H1 (cell line): ENCODE data around the gene GALNT2. TPM values are rescaled to one million over a fixed set of nuclear protein-coding genes. Genes with fewer than 3 reads are reported as not detected.

Experiments
- CTCF ChIA-PET: fragments of 300-600 bp; sonication (Branson Sonifier 250); formaldehyde crosslinking; loops from one replicate; lab custom pipeline; 2021; ENCODE audit not compliant: partially characterized antibody; lab: Charles Lee
- POLR2A ChIA-PET: fragments of 300-600 bp; sonication (Branson Sonifier 250); formaldehyde crosslinking; loops from one replicate; lab custom pipeline; 2021; ENCODE audit warnings: inconsistent platforms; ENCODE audit not compliant: partially characterized antibody; lab: Charles Lee
- DNase-seq, 2 experiments: peaks; one replicate each; pipeline versions ENCODE4 v3.0.0 to v3.0.0-alpha.2; 2010 to 2022; ENCODE audit warnings: low spot score in 2 of 2, low read depth in 1 of 2, mixed read lengths in 1 of 2
- FAIRE-seq: peaks from 2 replicates; lab custom pipeline; 2011; peaks lifted over from hg19 to GRCh38; lab: Jason Lieb, UNC
- H2AFZ ChIP-seq: 2 replicates; pipeline ENCODE4 v1.8.1; 2012; ENCODE audit warnings: low read length, inconsistent platforms
- H2AK5ac ChIP-seq: 2 replicates; pipeline ENCODE4 v1.6.1; 2013; ENCODE audit warnings: low read depth, low read length
- H2BK120ac ChIP-seq: replicated peaks from 2 replicates; pipeline ENCODE3; 2013; ENCODE audit warnings: low read depth, low read length, inconsistent platforms
- H2BK12ac ChIP-seq: 2 replicates; pipeline ENCODE4 v1.6.1; 2013; ENCODE audit warnings: low read depth, low read length
- H2BK15ac ChIP-seq: 2 replicates; pipeline ENCODE4 v1.6.1; 2013; ENCODE audit warnings: low read length
- H2BK20ac ChIP-seq: 2 replicates; pipeline ENCODE4 v1.6.1; 2013; ENCODE audit warnings: low read length
- H2BK5ac ChIP-seq: 2 replicates; pipeline ENCODE4 v1.6.1; 2013; ENCODE audit warnings: low read depth, low read length
- H3K14ac ChIP-seq: 2 replicates; pipeline ENCODE4 v1.6.1; 2013; ENCODE audit warnings: inconsistent platforms; ENCODE audit not compliant: insufficient read length
- H3K18ac ChIP-seq: 2 replicates; pipeline ENCODE4 v1.6.1; 2013; ENCODE audit warnings: low read length; ENCODE audit errors: extremely low read depth
- H3K23ac ChIP-seq: 2 replicates; pipeline ENCODE4 v1.6.1; 2013; ENCODE audit warnings: inconsistent platforms; ENCODE audit not compliant: insufficient read length
- H3K23me2 ChIP-seq: 2 replicates; pipeline ENCODE4 v1.6.1; 2013; ENCODE audit warnings: low read depth, low read length
- H3K27ac ChIP-seq: 2 replicates; pipeline ENCODE4 v1.6.1; 2011; ENCODE audit warnings: low read depth, low read length, inconsistent platforms
- H3K27me3 ChIP-seq, 4 experiments: replicated peaks in 1 of 4; 1 replicate in 1 of 4; 2 replicates in 3 of 4; pipeline versions ENCODE4 v1.6.1 to v1.8.1; 2011 to 2013; ENCODE audit warnings: low read length in 3 of 4, mild to moderate bottlenecking in 3 of 4, inconsistent platforms in 2 of 4, mixed read lengths in 2 of 4, moderate library complexity in 1 of 4; ENCODE audit not compliant: control insufficient read depth in 3 of 4, insufficient read depth in 3 of 4; ENCODE audit errors: extremely low read depth in 1 of 4
- H3K36me3 ChIP-seq, 4 experiments: 2 replicates each; pipeline versions ENCODE4 v1.6.1 to v1.8.1; 2011 to 2013; ENCODE audit warnings: mild to moderate bottlenecking in 4 of 4, low read length in 3 of 4, moderate library complexity in 2 of 4, control low read depth in 1 of 4, inconsistent platforms in 1 of 4; ENCODE audit not compliant: insufficient read depth in 4 of 4, control insufficient read depth in 2 of 4
- H3K4ac ChIP-seq: replicated peaks from 2 replicates; pipeline ENCODE3; 2013; ENCODE audit warnings: low read length, low read depth, mixed read lengths, inconsistent platforms; ENCODE audit not compliant: insufficient read length
- H3K4me1 ChIP-seq, 4 experiments: replicated peaks in 1 of 4; 1 replicate in 1 of 4; 2 replicates in 3 of 4; pipeline versions ENCODE4 v1.6.1 to v1.8.1; 2011 to 2013; ENCODE audit warnings: low read length in 3 of 4, inconsistent platforms in 2 of 4, mixed read lengths in 1 of 4; ENCODE audit not compliant: insufficient read depth in 4 of 4, control insufficient read depth in 3 of 4
- H3K4me2 ChIP-seq, 2 experiments: 2 replicates each; pipeline versions ENCODE4 v1.6.1 to v1.8.1; 2011 to 2013; ENCODE audit warnings: low read depth in 2 of 2, low read length in 2 of 2, control low read depth in 1 of 2, inconsistent platforms in 1 of 2, mild to moderate bottlenecking in 1 of 2; ENCODE audit not compliant: insufficient read depth in 1 of 2
- H3K4me3 ChIP-seq, 4 experiments: fragments of 200-600, 300-600 bp in 1 of 4; sonication (generic), shearing (Covaris generic), sonication (Bioruptor Twin) in 1 of 4; 2 replicates each; pipeline versions ENCODE4 v1.5.1 to v1.8.1; 2011 to 2016; ENCODE audit warnings: low read length in 4 of 4, low read depth in 3 of 4, control low read depth in 2 of 4, inconsistent platforms in 2 of 4, mild to moderate bottlenecking in 2 of 4, mixed read lengths in 1 of 4, moderate library complexity in 1 of 4; ENCODE audit not compliant: insufficient read depth in 2 of 4; ENCODE audit errors: extremely low read depth in 1 of 4
- H3K56ac ChIP-seq: replicated peaks from 2 replicates; pipeline ENCODE3; 2013; ENCODE audit warnings: low read depth, mild to moderate bottlenecking, mixed read lengths, low read length, inconsistent platforms; ENCODE audit not compliant: insufficient read length
- H3K79me1 ChIP-seq: 2 replicates; pipeline ENCODE4 v1.6.1; 2013; ENCODE audit warnings: low read depth, low read length, control low read depth
- H3K79me2 ChIP-seq, 2 experiments: 2 replicates each; pipeline versions ENCODE4 v1.6.1 to v1.8.1; 2012 to 2013; ENCODE audit warnings: low read length in 2 of 2, mild to moderate bottlenecking in 2 of 2, inconsistent platforms in 1 of 2; ENCODE audit not compliant: insufficient read depth in 2 of 2, control insufficient read depth in 1 of 2
- H3K9ac ChIP-seq, 4 experiments: replicated peaks in 1 of 4; 1 replicate in 1 of 4; 2 replicates in 3 of 4; pipeline versions ENCODE4 v1.6.1 to v1.8.1; 2011 to 2013; ENCODE audit warnings: low read depth in 3 of 4, low read length in 3 of 4, control low read depth in 2 of 4, mild to moderate bottlenecking in 2 of 4, moderate library complexity in 2 of 4, inconsistent platforms in 1 of 4; ENCODE audit errors: extremely low read depth in 1 of 4
- H3K9me3 ChIP-seq, 2 experiments: 2 replicates each; pipeline versions ENCODE4 v1.6.1 to v1.8.1; 2012 to 2013; ENCODE audit warnings: mild to moderate bottlenecking in 2 of 2, moderate library complexity in 2 of 2, control low read depth in 1 of 2, inconsistent platforms in 1 of 2, low read depth in 1 of 2, low read length in 1 of 2, mixed read lengths in 1 of 2; ENCODE audit not compliant: insufficient read depth in 2 of 2
- H4K20me1 ChIP-seq, 2 experiments: replicated peaks in 1 of 2; 2 replicates each; pipeline versions ENCODE3 to v1.8.1; 2011 to 2013; ENCODE audit warnings: inconsistent platforms in 2 of 2, low read length in 2 of 2, mild to moderate bottlenecking in 1 of 2; ENCODE audit not compliant: insufficient read depth in 2 of 2, control insufficient read depth in 1 of 2
- H4K5ac ChIP-seq: 2 replicates; pipeline ENCODE4 v1.6.1; 2013; ENCODE audit warnings: low read length, low read depth, mixed read lengths, inconsistent platforms; ENCODE audit not compliant: insufficient read length
- H4K8ac ChIP-seq: 2 replicates; pipeline ENCODE4 v1.8.0; 2013; ENCODE audit warnings: mild to moderate bottlenecking, moderate library complexity, low read length, inconsistent platforms; ENCODE audit not compliant: insufficient read depth; ENCODE audit errors: extremely low read depth
- H4K91ac ChIP-seq: replicated peaks from 2 replicates; pipeline ENCODE3; 2013; ENCODE audit warnings: low read length, mixed read lengths, inconsistent platforms; ENCODE audit not compliant: insufficient read length
- ASH2L ChIP-seq: fragments of 200-600, 300-600 bp; sonication (generic); IDR thresholded peaks from one replicate; pipeline ENCODE4 v1.7.1; 2017; ENCODE audit warnings: low read length
- BRCA1 ChIP-seq: IDR thresholded peaks from 2 replicates; pipeline ENCODE4 v1.6.1; 2012; ENCODE audit warnings: low read depth, low read length, improper control_type of control experiment
- CTBP2 ChIP-seq: IDR thresholded peaks from 2 replicates; pipeline ENCODE4 v1.7.0; 2011; ENCODE audit warnings: borderline replicate concordance, mild to moderate bottlenecking, moderate library complexity, mixed read lengths, low read length; ENCODE audit not compliant: insufficient read depth, insufficient read length
- KDM4A ChIP-seq: IDR thresholded peaks from one replicate; pipeline ENCODE4 v1.7.1; 2012; ENCODE audit warnings: low read depth, mild to moderate bottlenecking, moderate library complexity, low read length, inconsistent platforms; ENCODE audit not compliant: severe bottlenecking
- RAD21 ChIP-seq, 2 experiments: IDR thresholded peaks in 1 of 2; conservative IDR thresholded peaks in 1 of 2; 2 replicates each; pipeline ENCODE4 v1.6.1; 2011; ENCODE audit warnings: low read depth in 2 of 2, low read length in 2 of 2, improper control_type of control experiment in 1 of 2, inconsistent platforms in 1 of 2, mild to moderate bottlenecking in 1 of 2, moderate library complexity in 1 of 2
- RFX5 ChIP-seq: IDR thresholded peaks from 2 replicates; pipeline ENCODE4 v1.6.1; 2011; ENCODE audit warnings: low read depth, low read length, improper control_type of control experiment, borderline replicate concordance
- TAF7 ChIP-seq: optimal IDR thresholded peaks from 2 replicates; pipeline ENCODE3; 2011; ENCODE audit warnings: low read depth, mild to moderate bottlenecking, inconsistent platforms, low read length, moderate library complexity, borderline replicate concordance
- WGBS, 2 experiments: shearing (Covaris generic) in 1 of 2; methylation state at CpG; one replicate each; pipeline versions ENCODE4 v1.1.6 to v1.1.7; 2013 to 2015; ENCODE audit warnings: low lambda C conversion rate in 2 of 2, mixed read lengths in 2 of 2, inconsistent platforms in 1 of 2, low coverage in 1 of 2, missing lambda C conversion rate in 1 of 2; ENCODE audit not compliant: insufficient replicate concordance in 2 of 2, insufficient coverage in 1 of 2, insufficient read length in 1 of 2; ENCODE audit errors: extremely low coverage in 1 of 2, missing lambda C conversion rate in 1 of 2; 5-methylcytosine and 5-hydroxymethylcytosine counted together
- polyA plus RNA-seq, 7 experiments: library from polyadenylated mRNA; depleted of rRNA in 3 of 7; stranded (reverse) in 5 of 7; unstranded in 2 of 7; fragments of >200 nt in 5 of 7; fragments of 200-250 nt in 2 of 7; gene quantifications; 1 replicate in 5 of 7; 2 replicates in 1 of 7; 4 replicates in 1 of 7; pipeline versions ENCODE4 v1.2.1 to v1.2.3, GENCODE V29; 2011 to 2013; ENCODE audit warnings: missing spikeins in 2 of 7, mixed read lengths in 2 of 7
- total RNA-seq: library from RNA; stranded (reverse); fragmentation: NEBNext Ultra II Directional; extraction: Animal tissue kit (Norgen Biotek cat#: 25700); gene quantifications from 2 replicates; pipeline ENCODE4 v1.2.1, GENCODE V29; 2021
- TF ChIP-seq, protein P1 (sequence below), 3 experiments: IDR thresholded peaks; 1 replicate in 2 of 3; 2 replicates in 1 of 3; pipeline versions ENCODE4 v1.5.1 to v1.6.1; 2011; ENCODE audit warnings: low read length in 3 of 3, mild to moderate bottlenecking in 3 of 3, inconsistent platforms in 2 of 3, low read depth in 1 of 3, moderate library complexity in 1 of 3; ENCODE audit not compliant: insufficient read depth in 1 of 3; ENCODE audit errors: control extremely low read depth in 1 of 3
- TF ChIP-seq, protein P2 (sequence below): IDR thresholded peaks from 2 replicates; pipeline ENCODE4 v1.6.1; 2012; ENCODE audit warnings: inconsistent platforms

The GALNT2 gene
- total and polyA plus RNA-seq, 2 of the 8 experiments (the other 6 are each of a cell fraction or from before 2014, with no cell fraction given) = 34.5 to 75.3 TPM

DNA sequence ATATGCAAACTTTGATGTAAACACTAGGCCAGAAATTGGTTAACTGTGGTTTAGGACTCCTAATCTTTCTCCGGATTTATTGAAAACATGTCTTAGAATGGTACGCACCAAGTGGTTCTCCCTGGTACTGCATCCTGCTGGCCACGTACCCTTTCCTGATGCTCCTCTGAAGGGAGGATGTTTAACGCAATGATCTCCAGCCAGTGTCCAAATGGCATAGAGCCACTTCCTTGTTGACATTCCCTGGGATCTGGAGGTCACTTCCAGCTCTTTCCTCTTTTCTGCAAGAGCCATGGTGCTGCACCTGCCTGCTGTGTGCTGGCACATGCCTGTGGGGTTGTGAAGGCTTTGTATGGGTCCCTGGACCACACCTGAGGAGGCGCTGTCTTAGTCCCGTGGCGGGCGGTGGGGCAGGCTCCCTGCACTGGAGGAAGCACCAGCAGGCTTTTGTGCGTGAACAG is 53.9 kb downstream of the GALNT2 start:
- POLR2A ChIA-PET = interaction anchor here (1.1 kb wide), 1 partner anchor 10 kb away, joined by 3 read pairs; no protein-coding TSS in a partner anchor
- H3K9ac ChIP-seq = no peak overlapping the region
- H3K14ac ChIP-seq = no peak overlapping the region
- H2BK120ac ChIP-seq = no peak overlapping the region
- no peaks in the 10 kb centered on the region for H3K36me3 ChIP-seq
- H3K23me2 ChIP-seq = no peaks in the 10 kb centered on the region
- H3K4me1 ChIP-seq = peaks cover under 1 to 6% (median 2%) of the 10 kb centered on the region in 4 experiments; a peak in 4 of 7 replicates
- H2BK5ac ChIP-seq = no peak overlapping the region
- H2BK15ac ChIP-seq = no peak overlapping the region
- H3K27me3 ChIP-seq = no peaks in the 10 kb centered on the region; a peak in 1 of 7 replicates
- H3K27ac ChIP-seq = no peak overlapping the region
- no peak overlapping the region for H2BK12ac ChIP-seq
- DNase-seq = peak in 1 of 2 experiments; percentile 77
- H4K5ac ChIP-seq = no peak overlapping the region
- WGBS, 2 experiments = 75% methylated on average over 9 of the region's 9 CpGs; no CpG with 5 or more reads in 1 of the 2 experiments
- no peak overlapping the region for H2BK20ac ChIP-seq
- H3K23ac ChIP-seq = no peak overlapping the region
- H4K91ac ChIP-seq = no peak overlapping the region
- no peak overlapping the region for H2AK5ac ChIP-seq
- no peak overlapping the region for H3K4me2 ChIP-seq
- H4K8ac ChIP-seq = no peak overlapping the region
- H3K79me1 ChIP-seq = peaks cover 10% of the 10 kb centered on the region; the same call in 1 of the 2 replicates
- no peak overlapping the region for H2AFZ ChIP-seq
- H3K18ac ChIP-seq = no peak overlapping the region
- H3K9me3 ChIP-seq = no peaks in the 10 kb centered on the region
- FAIRE-seq = peak; percentile 28
- no peak overlapping the region for H3K4ac ChIP-seq
- peaks cover 7 to 78% of the 10 kb centered on the region in 2 experiments; a peak in 3 of 4 replicates for H3K79me2 ChIP-seq
- CTCF ChIA-PET = interaction anchor here (0.7 to 5.7 kb wide), 43 partner anchors 11 to 406 kb away, joined by 3 to 79 read pairs (median 4); no protein-coding TSS in a partner anchor
- no peak overlapping the region for H3K56ac ChIP-seq
- no peak overlapping the region for H3K4me3 ChIP-seq
- peaks cover 0 to 4% of the 10 kb centered on the region in 2 experiments for H4K20me1 ChIP-seq
- TF ChIP-seq RFX5 = no peak
- no peak for TF ChIP-seq KDM4A
- TF ChIP-seq RAD21 (IDR thresholded peaks at IDR 0.05 in 1 of 2, conservative IDR thresholded peaks at IDR 0.05 in 1 of 2; ENCODE audit: low read depth in 2 of 2, low read length in 2 of 2) = peak; percentile 19 to 44; a peak in 1 of 4 replicates
- TF ChIP-seq, protein P1, sequence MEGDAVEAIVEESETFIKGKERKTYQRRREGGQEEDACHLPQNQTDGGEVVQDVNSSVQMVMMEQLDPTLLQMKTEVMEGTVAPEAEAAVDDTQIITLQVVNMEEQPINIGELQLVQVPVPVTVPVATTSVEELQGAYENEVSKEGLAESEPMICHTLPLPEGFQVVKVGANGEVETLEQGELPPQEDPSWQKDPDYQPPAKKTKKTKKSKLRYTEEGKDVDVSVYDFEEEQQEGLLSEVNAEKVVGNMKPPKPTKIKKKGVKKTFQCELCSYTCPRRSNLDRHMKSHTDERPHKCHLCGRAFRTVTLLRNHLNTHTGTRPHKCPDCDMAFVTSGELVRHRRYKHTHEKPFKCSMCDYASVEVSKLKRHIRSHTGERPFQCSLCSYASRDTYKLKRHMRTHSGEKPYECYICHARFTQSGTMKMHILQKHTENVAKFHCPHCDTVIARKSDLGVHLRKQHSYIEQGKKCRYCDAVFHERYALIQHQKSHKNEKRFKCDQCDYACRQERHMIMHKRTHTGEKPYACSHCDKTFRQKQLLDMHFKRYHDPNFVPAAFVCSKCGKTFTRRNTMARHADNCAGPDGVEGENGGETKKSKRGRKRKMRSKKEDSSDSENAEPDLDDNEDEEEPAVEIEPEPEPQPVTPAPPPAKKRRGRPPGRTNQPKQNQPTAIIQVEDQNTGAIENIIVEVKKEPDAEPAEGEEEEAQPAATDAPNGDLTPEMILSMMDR (IDR thresholded peaks at IDR 0.05; ENCODE audit: control extremely low read depth in 1 of 3, insufficient read depth in 1 of 3, low read depth in 1 of 3, low read length in 3 of 3) = peak; percentile 12 to 83 (median 63); a peak in 3 of 4 replicates
- no peak for TF ChIP-seq CTBP2
- TF ChIP-seq ASH2L = no peak
- TF ChIP-seq BRCA1 = no peak
- TF ChIP-seq TAF7 = no peak
- TF ChIP-seq, protein P2, sequence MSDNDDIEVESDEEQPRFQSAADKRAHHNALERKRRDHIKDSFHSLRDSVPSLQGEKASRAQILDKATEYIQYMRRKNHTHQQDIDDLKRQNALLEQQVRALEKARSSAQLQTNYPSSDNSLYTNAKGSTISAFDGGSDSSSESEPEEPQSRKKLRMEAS = no peak
